ENCODE measurements around the gene RASAL1. TPM values are rescaled to one million over a fixed set of nuclear protein-coding genes. Genes with fewer than 3 reads are reported as not detected.

Gene RASAL1
- total RNA-seq, 1 donor from 2014 or later = 36.5 TPM

DNA sequence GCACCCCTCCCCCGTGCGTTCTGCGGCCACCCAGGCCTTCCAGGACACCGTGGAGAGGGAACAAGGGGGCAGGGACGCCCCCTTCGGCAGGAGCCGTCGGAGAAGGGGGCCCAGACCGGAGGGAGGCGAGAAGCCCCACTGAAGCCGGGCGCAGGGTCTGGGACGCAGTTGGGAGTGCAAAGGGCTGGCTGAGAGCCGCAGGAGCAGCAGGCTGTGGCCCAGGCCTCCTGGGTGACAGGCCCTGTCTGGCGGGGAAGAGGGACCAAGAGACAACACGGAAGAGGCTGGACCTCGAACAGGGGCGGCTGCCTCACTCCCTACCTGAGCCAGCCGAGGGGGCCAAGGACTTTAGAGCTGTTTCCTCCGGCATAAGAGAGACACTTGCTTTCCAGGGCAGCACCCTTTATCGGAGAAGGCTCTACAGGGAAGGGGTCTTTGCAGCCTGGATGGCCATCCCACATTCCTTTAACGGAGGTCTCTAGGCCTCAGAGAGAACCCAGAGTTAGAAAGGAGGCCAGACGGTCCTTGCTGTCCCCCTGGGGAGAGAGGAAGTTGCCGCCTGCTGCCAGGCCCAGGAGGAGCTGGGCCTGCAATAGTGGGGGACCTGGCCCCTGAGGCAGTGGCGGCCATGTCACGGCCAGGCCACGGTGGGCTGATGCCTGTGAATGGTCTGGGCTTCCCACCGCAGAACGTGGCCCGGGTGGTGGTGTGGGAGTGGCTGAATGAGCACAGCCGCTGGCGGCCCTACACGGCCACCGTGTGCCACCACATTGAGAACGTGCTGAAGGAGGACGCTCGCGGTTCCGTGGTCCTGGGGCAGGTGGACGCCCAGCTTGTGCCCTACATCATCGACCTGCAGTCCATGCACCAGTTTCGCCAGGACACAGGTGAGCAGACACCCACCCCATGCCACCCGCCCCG, 77.7 kb downstream of the RASAL1 start:
- DNase-seq (ENCODE audit: low read depth) = no peak

DNA sequence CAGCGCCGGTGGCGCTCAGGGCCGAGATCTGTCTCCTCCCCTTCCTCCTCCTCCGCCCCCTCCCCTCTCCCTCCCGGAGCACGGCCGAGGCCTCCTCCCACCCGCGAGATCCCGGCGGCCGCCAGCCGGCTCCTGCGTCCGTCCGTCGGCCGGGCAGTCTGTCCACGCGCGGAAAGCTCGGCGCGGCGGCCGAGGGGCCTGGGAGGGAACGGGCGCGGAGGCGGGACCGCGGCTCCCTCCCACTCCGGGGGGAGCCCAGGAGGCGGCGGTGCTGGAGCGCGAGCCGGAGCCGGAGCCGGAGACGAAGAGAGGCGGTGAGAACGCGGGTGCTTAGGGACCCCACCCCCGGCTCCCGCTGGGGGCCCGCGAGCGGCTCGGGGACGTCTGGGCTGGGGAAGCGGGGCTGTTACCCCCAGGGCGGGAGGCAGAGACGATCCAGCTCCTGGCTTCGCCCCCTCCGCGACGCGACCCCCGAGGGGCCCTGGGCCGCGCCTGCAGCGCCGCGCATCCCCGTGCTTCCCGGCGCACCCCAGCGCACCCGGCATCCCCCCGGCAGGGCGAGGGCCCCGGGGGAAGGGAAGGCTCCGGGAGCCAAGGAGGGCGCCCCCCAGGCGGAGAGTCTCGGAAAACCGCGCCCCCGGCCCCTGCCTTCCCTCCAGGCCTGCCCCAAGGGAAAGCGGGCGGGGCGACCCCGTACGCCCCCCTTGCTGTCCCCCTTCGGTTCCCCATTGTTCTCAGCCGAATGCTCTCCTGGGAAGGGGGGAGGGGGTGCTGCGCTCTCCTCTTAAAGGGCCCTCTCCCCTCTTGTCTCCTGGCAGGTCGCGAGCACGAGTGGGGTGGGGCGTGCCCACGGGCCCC, 78.7 kb downstream of the RASAL1 start, which contains the start of gene DTX1:
Gene DTX1, plus strand, starts transcription at position 100 of the 858 bp plus-strand sequence. CDS start 1,463 bp downstream, outside the sequence.
- DNase-seq (ENCODE audit: low read depth) = no peak

DNA sequence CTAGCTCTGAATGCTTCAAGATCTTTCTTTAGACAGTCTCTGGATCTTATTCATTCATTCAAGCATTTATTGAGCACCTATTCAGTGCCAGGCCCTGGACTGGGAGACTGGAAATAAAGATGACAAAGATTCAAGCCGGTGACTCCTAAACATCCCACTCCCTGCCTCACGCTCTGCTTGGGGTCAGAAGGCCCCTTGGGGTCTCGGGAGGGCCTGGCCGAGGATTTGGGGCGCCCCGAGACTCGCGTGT, 79.3 kb downstream of the RASAL1 start:
- DNase-seq (ENCODE audit: low read depth) = no peak

GRCh38 chr12:113055594-113056380, 79.8 kb downstream of the RASAL1 start:
- no peak for DNase-seq (ENCODE audit: low read depth)

DNA sequence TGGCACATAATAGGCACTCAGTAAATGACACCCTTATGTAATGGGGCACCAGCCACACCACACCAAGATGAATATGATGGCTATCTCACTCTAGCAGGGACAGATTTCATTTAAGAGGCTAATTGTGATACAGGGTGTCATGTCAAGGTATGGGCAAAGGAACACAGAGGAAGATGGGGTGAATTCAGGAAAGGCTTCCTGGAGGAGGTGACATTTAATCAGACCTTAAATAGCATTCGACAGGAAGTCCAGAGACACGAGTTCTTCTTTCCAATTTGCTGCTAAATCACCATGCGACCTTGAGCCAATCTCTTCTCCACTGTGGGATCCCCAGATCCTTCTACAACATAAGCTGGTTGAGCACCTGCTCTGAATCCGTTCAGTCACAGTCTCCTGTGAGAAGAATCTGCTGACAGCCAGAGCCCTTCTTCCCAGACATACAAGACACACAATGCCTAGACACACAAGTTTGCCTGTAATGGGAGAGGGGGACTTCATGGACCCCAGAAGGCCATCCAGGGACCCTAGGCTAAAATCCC, 80.5 kb downstream of the RASAL1 start:
- DNase-seq (ENCODE audit: low read depth) = no peak

DNA sequence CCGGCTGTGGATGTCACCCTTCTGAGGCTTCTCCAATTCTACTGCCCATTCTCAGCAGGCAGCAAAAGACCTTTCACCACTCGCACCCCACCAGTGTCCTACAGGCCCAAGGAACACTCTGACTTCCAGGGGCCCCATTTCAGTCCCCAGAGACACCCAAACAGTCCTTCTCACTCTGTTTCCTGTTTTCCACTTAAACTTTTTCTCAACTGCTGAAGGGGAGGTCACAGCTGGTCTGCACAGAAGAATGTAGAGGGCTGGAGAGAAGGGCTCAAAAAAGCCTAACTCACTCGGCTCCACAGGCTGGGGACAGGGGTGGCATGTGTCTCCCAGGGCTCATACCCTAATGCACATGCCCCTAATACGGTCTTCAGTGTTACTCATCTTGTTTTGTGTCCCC, 83.2 kb downstream of the RASAL1 start:
- DNase-seq (ENCODE audit: low read depth) = no peak

- no peak for DNase-seq (ENCODE audit: low read depth)
These were observed 83.8 kb downstream of the RASAL1 start for GRCh38 chr12:113051759-113052158.

- no peak for DNase-seq (ENCODE audit: low read depth)
These were observed 84.8 kb downstream of the RASAL1 start for GRCh38 chr12:113050795-113051194.

DNA sequence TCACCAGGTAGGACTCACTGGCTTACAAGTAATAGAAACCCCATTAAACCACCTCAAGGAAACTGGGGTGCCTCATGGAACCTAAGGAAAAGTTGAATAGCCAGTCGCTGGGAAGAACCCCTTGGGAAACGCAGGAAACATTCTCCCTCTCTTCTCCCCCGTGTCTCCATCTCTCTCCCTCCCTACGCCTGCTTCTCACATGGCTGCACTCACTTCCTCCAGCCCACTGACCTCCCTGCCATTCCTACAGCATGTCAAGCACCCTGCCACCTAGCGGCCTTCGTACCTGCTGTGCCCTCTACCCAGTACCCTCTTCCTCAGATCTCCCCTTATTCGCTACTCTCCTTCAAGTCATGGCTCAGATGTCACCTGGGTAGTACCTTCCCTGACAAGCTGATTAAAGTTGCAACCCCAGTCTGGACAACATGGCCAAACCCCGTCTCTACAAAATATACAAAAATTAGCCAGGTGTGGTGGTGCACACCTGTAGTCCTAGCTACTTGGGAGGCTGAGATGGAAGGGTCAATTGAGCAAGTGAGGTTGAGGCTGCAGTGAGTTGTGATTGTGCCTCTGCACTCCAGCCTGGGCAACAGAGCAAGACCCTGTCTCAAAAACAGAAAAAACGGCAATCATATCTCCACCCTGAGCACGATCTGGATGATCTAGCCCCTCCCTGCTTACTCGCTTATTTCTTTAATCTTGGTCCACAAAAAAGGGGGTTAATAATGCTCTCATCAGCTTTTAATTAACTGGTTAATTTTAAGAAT, 85.4 kb downstream of the RASAL1 start:
- peak; percentile 73 for DNase-seq (ENCODE audit: low read depth)

Other genes with a start within 250 kb of the RASAL1 start
- 3.7 and 24.8 TPM in 2 replicates for gene OAS1, start 228.8 kb downstream of the RASAL1 start, total RNA-seq
- gene OAS3, start 197.3 kb downstream of the RASAL1 start, total RNA-seq = 7.1 and 24.7 TPM in 2 replicates
- gene OAS2, start 157.2 kb downstream of the RASAL1 start, total RNA-seq = 0.30 and 3.8 TPM in 2 replicates
- gene DTX1, start 79.0 kb downstream of the RASAL1 start, total RNA-seq = 0.35 TPM in 1 of 2 replicates, not detected in the other
- 0.25 TPM in 1 of 2 replicates, not detected in the other for gene CFAP73, start 14.0 kb upstream of the RASAL1 start, total RNA-seq
- gene DDX54, start 49.7 kb upstream of the RASAL1 start, total RNA-seq = 30.9 and 32.2 TPM in 2 replicates
- 27.1 and 31.1 TPM in 2 replicates for gene RITA1, start 50.0 kb upstream of the RASAL1 start, total RNA-seq
- 20.1 and 48.6 TPM in 2 replicates for gene TPCN1, start 85.7 kb upstream of the RASAL1 start, total RNA-seq
- 22.8 and 43.8 TPM in 2 replicates for gene SLC8B1, start 199.3 kb upstream of the RASAL1 start, total RNA-seq
- gene PLBD2, start 222.8 kb upstream of the RASAL1 start, total RNA-seq = 25.9 and 51.0 TPM in 2 replicates

Data from renal cortical epithelial cell (primary cell).